HCT116 (cell line): Measurements from ENCODE around the gene FAM227A. TPM values are rescaled to one million over a fixed set of nuclear protein-coding genes. Genes with fewer than 3 reads are reported as not detected.

ENCODE experiments used
- ATAC-seq: fragments of 200-7000 bp; cut with Tn5 transposase; 2 replicates; pipeline ENCODE4 v1.9.1; 2020; ENCODE audit warnings: mild to moderate bottlenecking, moderate library complexity
- BruUV-seq: library from RNA; stranded (reverse); fragments of 400-500 nt; replicated peaks from 2 replicates; lab custom pipeline; 2021; lab: Mats Ljungman, UMichigan
- CTCF ChIA-PET: fragments of 300-600 bp; sonication (Branson Sonifier 250); formaldehyde crosslinking; loops from one replicate; lab custom pipeline; 2021; ENCODE audit warnings: antibody characterized with exemption; lab: Charles Lee
- POLR2A ChIA-PET: fragments of 300-600, 350-600 bp; sonication (Branson Sonifier 250); formaldehyde crosslinking; loops from one replicate; lab custom pipeline; 2021; ENCODE audit warnings: antibody characterized with exemption; lab: Charles Lee
- RAD21 ChIA-PET, 2 experiments: fragments of 300-600 bp; sonication (Branson Sonifier 250); formaldehyde crosslinking; loops; one replicate each; lab custom pipeline; 2023; ENCODE audit warnings: low total read pairs in 2 of 2; ENCODE audit not compliant: uncharacterized antibody in 2 of 2, unreplicated experiment in 2 of 2, low non-redundant PET in 1 of 2; lab: Charles Lee
- DNase-seq: peaks from one replicate; pipeline ENCODE4 v3.0.0-alpha.2; 2010; ENCODE audit warnings: low read depth, low spot score
- H2AFZ ChIP-seq: fragments of 200-600 bp; shearing (Covaris generic), sonication (generic); 2 replicates; pipeline ENCODE4 v1.6.1; 2017; ENCODE audit warnings: low read depth, mixed run types, mixed read lengths, antibody characterized with exemption, low read length; ENCODE audit not compliant: poor library complexity, severe bottlenecking
- H3K27ac ChIP-seq: 2 replicates; pipeline ENCODE4 v1.5.1; 2012; ENCODE audit warnings: low read depth, low read length
- H3K27me3 ChIP-seq: fragments of 200-600 bp; sonication (generic); 2 replicates; pipeline ENCODE4 v1.6.1; 2016; ENCODE audit warnings: mixed run types, low read length, mixed read lengths; ENCODE audit not compliant: insufficient read depth
- H3K36me3 ChIP-seq, 2 experiments: fragments of 200-500 bp in 1 of 2; fragments of 200-600 bp in 1 of 2; sonication (Bioruptor generic) in 1 of 2; sonication (generic) in 1 of 2; 2 replicates each; pipeline versions ENCODE4 v1.5.1 to v1.6.1; 2014 to 2016; ENCODE audit warnings: low read length in 2 of 2, inconsistent platforms in 1 of 2, mixed read lengths in 1 of 2, mixed run types in 1 of 2; ENCODE audit not compliant: insufficient read depth in 2 of 2, control insufficient read depth in 1 of 2
- H3K4me1 ChIP-seq, 2 experiments: fragments of 200-600 bp in 1 of 2; sonication (generic) in 1 of 2; 2 replicates each; pipeline versions ENCODE4 v1.5.1 to v1.6.1; 2012 to 2017; ENCODE audit warnings: low read length in 2 of 2, inconsistent platforms in 1 of 2, mild to moderate bottlenecking in 1 of 2, mixed read lengths in 1 of 2, mixed run types in 1 of 2, moderate library complexity in 1 of 2; ENCODE audit not compliant: insufficient read depth in 2 of 2, control insufficient read depth in 1 of 2
- H3K4me2 ChIP-seq: fragments of 200-600 bp; sonication (generic); 2 replicates; pipeline ENCODE4 v1.6.1; 2017; ENCODE audit warnings: mixed run types, low read length, mixed read lengths
- H3K4me3 ChIP-seq, 2 experiments: fragments of 200-600 bp in 1 of 2; sonication (generic) in 1 of 2; replicated peaks in 1 of 2; 2 replicates each; pipeline ENCODE4 v1.5.1; 2011 to 2016; ENCODE audit warnings: low read length in 2 of 2, control low read depth in 1 of 2, low read depth in 1 of 2, mild to moderate bottlenecking in 1 of 2, mixed read lengths in 1 of 2, mixed run types in 1 of 2
- H3K79me2 ChIP-seq: fragments of 200-600 bp; sonication (generic); 2 replicates; pipeline ENCODE4 v1.6.1; 2017; ENCODE audit warnings: mild to moderate bottlenecking, mixed run types, low read length, moderate library complexity, mixed read lengths; ENCODE audit not compliant: insufficient read depth
- H3K9ac ChIP-seq: fragments of 200-600 bp; sonication (generic); 2 replicates; pipeline ENCODE4 v1.6.1; 2016; ENCODE audit warnings: low read length, mixed read lengths
- H3K9me2 ChIP-seq: fragments of 200-600 bp; sonication (generic), shearing (Covaris generic); 2 replicates; pipeline ENCODE4 v1.6.1; 2017; ENCODE audit warnings: mixed run types, mild to moderate bottlenecking, moderate library complexity; ENCODE audit not compliant: insufficient read depth
- H3K9me3 ChIP-seq, 2 experiments: fragments of 200-500 bp in 1 of 2; fragments of 200-600 bp in 1 of 2; sonication (Bioruptor generic) in 1 of 2; sonication (generic) in 1 of 2; 2 replicates each; pipeline ENCODE4 v1.6.1; 2014 to 2017; ENCODE audit warnings: low read length in 2 of 2, mixed read lengths in 2 of 2, inconsistent platforms in 1 of 2, low read depth in 1 of 2, mild to moderate bottlenecking in 1 of 2, mixed run types in 1 of 2, moderate library complexity in 1 of 2; ENCODE audit not compliant: control insufficient read depth in 1 of 2, insufficient read depth in 1 of 2
- H4K20me1 ChIP-seq: fragments of 200-600 bp; sonication (generic), shearing (Covaris generic); 2 replicates; pipeline ENCODE4 v1.6.1; 2017; ENCODE audit warnings: mixed run types, mild to moderate bottlenecking, moderate library complexity; ENCODE audit not compliant: insufficient read depth
- CBX3 ChIP-seq: IDR thresholded peaks from 2 replicates; pipeline ENCODE4 v1.6.1; 2012; ENCODE audit warnings: low read depth
- CEBPB ChIP-seq: IDR thresholded peaks from 2 replicates; pipeline ENCODE4 v1.6.1; 2012; ENCODE audit warnings: low read depth
- EGR1 ChIP-seq: IDR thresholded peaks from 2 replicates; pipeline ENCODE4 v1.6.1; 2012; ENCODE audit warnings: low read depth
- ELF1 ChIP-seq: IDR thresholded peaks from 2 replicates; pipeline ENCODE4 v1.6.1; 2012; ENCODE audit warnings: low read depth, borderline replicate concordance
- FOSL1 ChIP-seq: IDR thresholded peaks from 2 replicates; pipeline ENCODE4 v1.6.1; 2012; ENCODE audit warnings: low read depth
- MAX ChIP-seq: IDR thresholded peaks from 2 replicates; pipeline ENCODE4 v1.6.1; 2012
- POLR2AphosphoS5 ChIP-seq: IDR thresholded peaks from 2 replicates; pipeline ENCODE4 v1.6.1; 2011; ENCODE audit warnings: mild to moderate bottlenecking, low read depth, low read length, moderate library complexity
- REST ChIP-seq: IDR thresholded peaks from 2 replicates; pipeline ENCODE4 v1.6.1; 2012; ENCODE audit warnings: low read depth
- SRF ChIP-seq: IDR thresholded peaks from 2 replicates; pipeline ENCODE4 v1.6.1; 2012; ENCODE audit warnings: low read depth
- TCF7L2 ChIP-seq: IDR thresholded peaks from 2 replicates; pipeline ENCODE4 v1.7.0; 2011; ENCODE audit warnings: borderline replicate concordance, inconsistent platforms; ENCODE audit not compliant: insufficient read depth, insufficient read length; ENCODE audit errors: extremely low read depth
- YY1 ChIP-seq: IDR thresholded peaks from 2 replicates; pipeline ENCODE4 v1.6.1; 2011; ENCODE audit warnings: low read length, low read depth, moderate library complexity, mild to moderate bottlenecking; ENCODE audit not compliant: insufficient replicate concordance; ENCODE audit errors: extremely low read depth
- ZBTB33 ChIP-seq: IDR thresholded peaks from 2 replicates; pipeline ENCODE4 v1.6.1; 2011; ENCODE audit warnings: mild to moderate bottlenecking, low read length, moderate library complexity; ENCODE audit not compliant: insufficient replicate concordance; ENCODE audit errors: extremely low read depth
- ZFX ChIP-seq: fragments of 450-650 bp; IDR thresholded peaks from 2 replicates; pipeline ENCODE4 v1.6.1; 2017
- intact Hi-C: fragments of 100-400 bp; cut with micrococcal nuclease; formaldehyde crosslinking; loops from 2 replicates; pipeline ENCODE4 v1.10.0; 2022
- total RNA-seq: library from RNA; stranded (reverse); gene quantifications from one replicate; pipeline ENCODE4 v1.2.1, GENCODE V29; 2021; ENCODE audit not compliant: unreplicated experiment

The FAM227A gene
- total RNA-seq, 1 experiment from 2014 or later: 3.9 TPM

GRCh38 chr22:38699143-38699542, 43.0 kb upstream of the FAM227A start:
- Histone ChIP-seq H3K27ac (no peak overlapping the region), H3K9me2 (no peaks in the 10 kb centered on the region), H3K27me3 (no peaks in the 10 kb centered on the region)
- CTCF ChIA-PET: no interaction called here
- ATAC-seq: no peak
- BruUV-seq: no TSS peak
- RAD21 ChIA-PET: interaction anchor here in 1 of 2 experiments (0.9 kb wide), 1 partner anchor 17 kb away, joined by 4 read pairs; the partner anchor contains the start of gene TOMM22
- no peak for TF ChIP-seq ZFX
- TF ChIP-seq SRF: no peak
- TF ChIP-seq MAX: no peak
- TF ChIP-seq ELF1: no peak
- TF ChIP-seq CBX3: no peak
- no peak for TF ChIP-seq ZBTB33
- TF ChIP-seq CEBPB: no peak
- no peak for TF ChIP-seq TCF7L2
- no peak for TF ChIP-seq REST
- TF ChIP-seq POLR2AphosphoS5: no peak
- TF ChIP-seq FOSL1: no peak
- TF ChIP-seq YY1: no peak
- no peak for TF ChIP-seq EGR1
- TF ChIP-seq, all 23 proteins: peak for 0
- H3K4me1 ChIP-seq: peaks cover 33 to 72% of the 10 kb centered on the region in 2 experiments
- H2AFZ ChIP-seq: no peak overlapping the region
- peak overlapping the region; percentile 98 for H3K9ac ChIP-seq
- H3K4me2 ChIP-seq: peak overlapping the region; percentile 95
- H4K20me1 ChIP-seq: no peaks in the 10 kb centered on the region
- no peak for DNase-seq
- H3K9me3 ChIP-seq: no peaks in the 10 kb centered on the region
- peaks cover 0 to 15% of the 10 kb centered on the region in 2 experiments; a peak in 2 of 4 replicates for H3K36me3 ChIP-seq
- intact Hi-C loops: no loop called here
- peaks cover 64% of the 10 kb centered on the region for H3K79me2 ChIP-seq
- POLR2A ChIA-PET: interaction anchor here (1.2 to 1.7 kb wide), 2 partner anchors 15 to 17 kb away, joined by 4 to 8 read pairs; partner anchors contain the start of gene TOMM22
- H3K4me3 ChIP-seq: peak overlapping the region; percentile 74 to 90
